ENCODE measurements around the gene CCNK.

- TF ChIP-seq CTCF (conservative IDR thresholded peaks at IDR 0.05; ENCODE audit: low read length) (no peak), EZH2phosphoT487 (IDR thresholded peaks at IDR 0.05; ENCODE audit: borderline replicate concordance) (no peak)
Observed at GRCh38 chr14:99552572-99553216, 71.5 kb downstream of the CCNK start.

Data from Loucy (cell line).